OCI-LY7 (cell line): Measurements from ENCODE around the gene TRIM36. TPM values are rescaled to one million over a fixed set of nuclear protein-coding genes. Genes with fewer than 3 reads are reported as not detected.

Experiments used
- BruUV-seq: library from RNA; stranded (reverse); fragments of 400-500 nt; replicated peaks from 2 replicates; lab custom pipeline; 2021; lab: Mats Ljungman, UMichigan
- CTCF ChIA-PET: fragments of 300-600 bp; sonication (Branson Sonifier 250); formaldehyde crosslinking; loops from one replicate; lab custom pipeline; 2022; ENCODE audit warnings: antibody characterized with exemption; ENCODE audit not compliant: unreplicated experiment; lab: Charles Lee
- POLR2A ChIA-PET: fragments of 300-600 bp; sonication (Branson Sonifier 250); formaldehyde crosslinking; loops from one replicate; lab custom pipeline; 2022; ENCODE audit warnings: antibody characterized with exemption; lab: Charles Lee
- DNase-seq: peaks from one replicate; pipeline ENCODE4 v3.0.0-alpha.2; 2015; ENCODE audit warnings: low spot score
- H2AFZ ChIP-seq: fragments of 200-600 bp; sonication (generic), shearing (Covaris generic); 2 replicates; pipeline ENCODE4 v1.6.1; 2014; ENCODE audit warnings: mild to moderate bottlenecking, antibody characterized with exemption, low read length, moderate library complexity
- H3K27ac ChIP-seq: fragments of 200-600 bp; sonication (generic); 2 replicates; pipeline ENCODE4 v1.5.1; 2014; ENCODE audit warnings: mixed run types, low read depth, mild to moderate bottlenecking, moderate library complexity, low read length, inconsistent platforms; ENCODE audit not compliant: poor library complexity, severe bottlenecking
- H3K36me3 ChIP-seq: fragments of 200-600 bp; sonication (generic); 2 replicates; pipeline ENCODE4 v1.6.1; 2014; ENCODE audit warnings: mild to moderate bottlenecking, antibody characterized with exemption, low read length, moderate library complexity, mixed read lengths; ENCODE audit not compliant: insufficient read depth
- H3K4me1 ChIP-seq: fragments of 200-600 bp; sonication (generic); 2 replicates; pipeline ENCODE4 v1.5.1; 2014; ENCODE audit warnings: mild to moderate bottlenecking, low read length; ENCODE audit not compliant: insufficient read depth, poor library complexity, severe bottlenecking
- H3K4me2 ChIP-seq: fragments of 200-600 bp; sonication (generic); 2 replicates; pipeline ENCODE4 v1.6.1; 2014; ENCODE audit warnings: mild to moderate bottlenecking, low read length
- H3K4me3 ChIP-seq: fragments of 200-600 bp; sonication (generic); 2 replicates; pipeline ENCODE4 v1.5.1; 2014; ENCODE audit warnings: mild to moderate bottlenecking, low read depth, low read length; ENCODE audit not compliant: poor library complexity, severe bottlenecking
- H3K79me2 ChIP-seq: fragments of 200-600 bp; sonication (generic); 2 replicates; pipeline ENCODE4 v1.6.1; 2016; ENCODE audit warnings: low read depth, mild to moderate bottlenecking, low read length, moderate library complexity, mixed read lengths; ENCODE audit not compliant: insufficient read depth
- H3K9me2 ChIP-seq: fragments of 200-600 bp; sonication (generic); 2 replicates; pipeline ENCODE4 v1.6.1; 2016; ENCODE audit warnings: mild to moderate bottlenecking, low read length, mixed read lengths; ENCODE audit not compliant: insufficient read depth
- H3K9me3 ChIP-seq: fragments of 200-600 bp; sonication (generic); 2 replicates; pipeline ENCODE4 v1.6.1; 2014; ENCODE audit warnings: mild to moderate bottlenecking, mixed run types, low read length, mixed read lengths
- H4K20me1 ChIP-seq: fragments of 200-600 bp; sonication (generic); 2 replicates; pipeline ENCODE4 v1.6.1; 2014; ENCODE audit warnings: mild to moderate bottlenecking, antibody characterized with exemption, low read length, moderate library complexity, mixed read lengths; ENCODE audit not compliant: insufficient read depth
- CTCF ChIP-seq: fragments of 200-600 bp; sonication (generic); conservative IDR thresholded peaks from 2 replicates; pipeline ENCODE4 v1.5.1; 2014; ENCODE audit warnings: mild to moderate bottlenecking, antibody characterized with exemption, low read length, moderate library complexity, mixed read lengths
- EZH2phosphoT487 ChIP-seq: fragments of 200-600 bp; sonication (generic); IDR thresholded peaks from 2 replicates; pipeline ENCODE4 v1.6.1; 2018; ENCODE audit warnings: low read depth, borderline replicate concordance, mild to moderate bottlenecking, mixed run types, antibody characterized with exemption, low read length, moderate library complexity, mixed read lengths
- intact Hi-C: fragments of 100-400 bp; cut with micrococcal nuclease; formaldehyde crosslinking; loops from one replicate; pipeline ENCODE4 v1.10.0; 2022; ENCODE audit not compliant: unreplicated experiment
- total RNA-seq, 2 experiments: library from RNA; depleted of rRNA in 1 of 2; stranded (reverse); fragments of >200 nt in 1 of 2; shearing (Covaris generic) in 1 of 2; gene quantifications; 2 replicates each; pipeline ENCODE4 v1.2.3, GENCODE V29; 2014 to 2022

The TRIM36 gene
- total RNA-seq, 2 experiments from 2014 or later: not detected

- Histone ChIP-seq H3K9me2 (no peaks in the 10 kb centered on the region), H3K79me2 (no peaks in the 10 kb centered on the region), H3K4me2 (no peak overlapping the region), H3K4me3 (no peak overlapping the region), H2AFZ (no peak overlapping the region), H3K9me3 (no peaks in the 10 kb centered on the region), H3K4me1 (no peaks in the 10 kb centered on the region), H3K36me3 (no peaks in the 10 kb centered on the region), H4K20me1 (no peaks in the 10 kb centered on the region), H3K27ac (no peak overlapping the region)
- TF ChIP-seq EZH2phosphoT487 (no peak), CTCF (no peak)
- no peak for DNase-seq
- POLR2A ChIA-PET: no interaction called here
- intact Hi-C loops: no loop called here
- BruUV-seq: no TSS peak
- CTCF ChIA-PET: no interaction called here
These were observed 22.7 kb downstream of the TRIM36 start for GRCh38 chr5:115147052-115147451.

DNA sequence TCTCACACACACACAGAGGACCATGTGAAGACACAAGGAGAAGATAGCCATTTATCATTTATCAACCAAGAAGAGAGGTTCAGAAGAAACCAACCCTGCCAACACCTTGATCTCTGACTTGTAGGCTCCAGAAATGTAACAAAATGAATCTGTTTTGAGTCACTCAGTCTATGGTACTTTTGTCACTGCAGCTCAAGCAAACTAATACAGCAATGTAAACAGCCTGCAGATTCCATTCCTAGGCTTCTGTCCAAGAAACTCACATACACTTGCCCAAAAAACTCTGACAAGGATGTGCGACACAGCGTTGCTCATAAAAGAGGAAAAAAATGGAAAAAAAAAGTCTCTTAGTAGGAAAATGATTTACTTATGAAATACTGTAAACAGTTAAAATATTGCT, 33.4 kb downstream of the TRIM36 start:
- intact Hi-C loops: no loop called here
- Histone ChIP-seq H3K36me3 (no peaks in the 10 kb centered on the region), H3K9me3 (no peaks in the 10 kb centered on the region), H2AFZ (no peak overlapping the region), H3K27ac (no peak overlapping the region), H3K4me1 (no peaks in the 10 kb centered on the region), H3K4me2 (no peak overlapping the region), H3K9me2 (no peaks in the 10 kb centered on the region), H3K79me2 (no peaks in the 10 kb centered on the region), H3K4me3 (no peak overlapping the region), H4K20me1 (no peaks in the 10 kb centered on the region)
- no peak for DNase-seq
- TF ChIP-seq EZH2phosphoT487 (no peak), CTCF (no peak)
- no TSS peak for BruUV-seq
- ChIA-PET CTCF (no interaction called here), POLR2A (no interaction called here)

DNA sequence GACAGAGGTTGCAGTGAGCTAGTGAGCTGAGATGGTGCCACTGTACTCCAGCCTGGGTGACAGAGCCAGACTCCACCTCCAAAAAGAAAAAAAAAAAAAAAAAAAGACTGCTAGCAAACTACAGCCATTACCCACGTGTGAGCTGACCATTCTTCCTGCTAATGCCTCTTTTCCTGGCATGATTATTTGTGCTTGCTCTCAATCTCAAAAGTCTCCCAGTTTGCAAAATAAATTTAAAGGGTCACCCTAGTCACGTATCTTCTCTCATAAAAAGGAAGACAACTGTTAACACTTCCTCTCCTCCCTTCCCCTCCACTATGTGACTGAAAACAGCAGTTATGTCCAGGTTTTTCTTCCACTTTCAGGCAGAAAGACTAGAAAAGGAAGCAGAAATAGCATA, 37.2 kb downstream of the TRIM36 start:
- no peak overlapping the region for H2AFZ ChIP-seq
- BruUV-seq: no TSS peak
- no peaks in the 10 kb centered on the region for H3K9me2 ChIP-seq
- no peaks in the 10 kb centered on the region for H3K36me3 ChIP-seq
- no peak for DNase-seq
- no peaks in the 10 kb centered on the region for H3K79me2 ChIP-seq
- no peak overlapping the region for H3K27ac ChIP-seq
- H4K20me1 ChIP-seq: no peaks in the 10 kb centered on the region
- H3K4me3 ChIP-seq: no peak overlapping the region
- POLR2A ChIA-PET: interaction anchor here (0.7 kb wide), 1 partner anchor 1737 kb away, joined by 4 read pairs; no protein-coding TSS in a partner anchor
- TF ChIP-seq CTCF (no peak), EZH2phosphoT487 (no peak)
- no peaks in the 10 kb centered on the region for H3K4me1 ChIP-seq
- H3K9me3 ChIP-seq: no peaks in the 10 kb centered on the region
- no peak overlapping the region for H3K4me2 ChIP-seq
- CTCF ChIA-PET: no interaction called here
- intact Hi-C loops: no loop called here
